HG03457 (cell line): Measurements from ENCODE around the gene DOCK3.

ENCODE experiments used
- ATAC-seq: cut with Tn5 transposase; IDR thresholded peaks from one replicate; pipeline ENCODE4 v1.9.1; 2021; ENCODE audit warnings: moderate number of reproducible peaks; ENCODE audit not compliant: unreplicated experiment

Gene DOCK3

GRCh38 chr3:50674349-50675178 lies at the start of gene DOCK3:
Gene DOCK3, plus strand, starts transcription at chr3:50674927. Its CDS starts 337 bp downstream, at chr3:50675264.
- ATAC-seq = no peak

- ATAC-seq = no peak
Measured at GRCh38 chr3:50625231-50626182, 49.2 kb upstream of the DOCK3 start.

GRCh38 chr3:50626401-50626800 lies 48.3 kb upstream of the DOCK3 start:
- no peak for ATAC-seq

DNA sequence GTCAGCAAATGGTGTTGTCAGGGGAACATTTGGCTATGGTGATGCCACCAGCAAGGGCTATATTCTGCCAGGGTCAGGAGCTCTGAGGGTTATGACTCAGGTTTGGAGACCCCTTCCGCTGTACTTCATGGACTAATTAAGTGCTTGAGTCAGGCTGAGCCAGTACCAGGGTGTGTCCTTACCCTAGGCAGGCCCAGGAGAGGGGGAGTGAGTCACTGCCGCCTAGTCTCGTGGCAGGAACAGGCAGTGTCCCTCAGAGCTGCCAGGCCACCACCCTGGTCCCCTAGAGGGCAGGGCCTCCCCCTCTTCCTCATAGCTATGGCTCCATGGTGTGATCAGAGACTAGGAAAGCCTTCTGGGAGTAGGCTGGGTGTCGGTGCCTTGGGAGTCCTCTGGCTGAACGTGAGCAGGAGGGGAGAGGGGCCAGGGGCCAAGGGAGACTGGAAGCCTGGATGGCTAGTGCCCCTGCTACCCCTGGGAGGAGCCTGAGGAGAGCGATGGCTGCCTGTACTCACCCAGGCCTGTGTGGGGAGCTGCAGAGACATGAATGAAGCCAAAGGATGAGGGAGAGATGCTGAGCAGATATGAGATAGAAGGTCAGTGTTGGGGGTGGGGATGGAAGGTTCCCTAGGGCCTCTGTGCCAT lies 47.2 kb upstream of the DOCK3 start:
- no peak for ATAC-seq

- no peak for ATAC-seq
Measured at GRCh38 chr3:50628601-50629000, 46.1 kb upstream of the DOCK3 start.

DNA sequence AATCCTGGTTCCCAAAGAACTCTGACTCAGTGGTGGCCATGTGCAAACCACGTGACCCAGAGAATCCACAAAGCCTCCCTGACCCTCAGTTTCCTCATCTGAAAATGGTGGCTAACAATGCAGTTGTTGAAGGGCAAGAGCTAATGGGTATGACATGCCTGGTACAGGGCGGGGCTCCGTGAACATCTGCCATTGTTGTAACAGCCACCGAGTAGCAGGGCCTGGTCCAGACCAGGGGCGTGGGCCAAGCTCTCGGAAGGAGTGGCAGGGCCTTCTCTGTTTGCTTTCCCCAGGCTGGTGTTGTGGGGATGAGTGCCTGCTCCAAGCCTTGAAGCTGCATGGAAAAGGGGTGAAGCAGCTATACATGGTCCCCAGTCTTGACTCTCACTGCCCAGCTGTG lies 44.3 kb upstream of the DOCK3 start:
- no peak for ATAC-seq

- no peak for ATAC-seq
Measured at GRCh38 chr3:50630877-50631276, 43.9 kb upstream of the DOCK3 start.

GRCh38 chr3:50632450-50632849 lies 42.3 kb upstream of the DOCK3 start:
- ATAC-seq = no peak

DNA sequence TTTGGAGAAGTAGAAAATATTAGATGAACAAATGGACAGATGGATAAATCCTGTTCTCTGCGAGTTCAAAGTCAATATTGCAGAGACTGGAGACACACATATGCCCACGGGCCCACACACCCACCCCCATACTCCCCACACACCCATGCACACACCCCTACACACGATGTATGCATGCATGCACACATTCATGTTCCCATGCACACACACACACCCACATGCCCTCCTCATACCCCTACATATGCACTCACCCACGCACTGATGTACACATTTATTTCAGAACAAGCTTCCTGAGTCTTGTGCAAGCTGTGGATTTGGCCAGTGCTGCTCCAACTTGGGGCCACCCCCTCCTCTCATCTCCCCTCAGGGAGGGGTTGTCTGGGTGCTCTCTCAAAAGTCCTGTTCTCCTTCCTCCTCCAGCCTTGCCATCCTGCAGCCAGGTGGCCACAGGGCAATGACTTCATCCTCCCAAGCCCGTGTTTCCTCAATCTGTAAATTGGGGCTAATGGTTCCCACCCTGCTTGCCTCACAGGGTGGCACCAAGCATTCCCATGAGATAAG lies 41.4 kb upstream of the DOCK3 start:
- ATAC-seq = no peak

- no peak for ATAC-seq
Measured at GRCh38 chr3:50635066-50635465, 39.7 kb upstream of the DOCK3 start.

- ATAC-seq = no peak
Measured at GRCh38 chr3:50637011-50637410, 37.7 kb upstream of the DOCK3 start.

DNA sequence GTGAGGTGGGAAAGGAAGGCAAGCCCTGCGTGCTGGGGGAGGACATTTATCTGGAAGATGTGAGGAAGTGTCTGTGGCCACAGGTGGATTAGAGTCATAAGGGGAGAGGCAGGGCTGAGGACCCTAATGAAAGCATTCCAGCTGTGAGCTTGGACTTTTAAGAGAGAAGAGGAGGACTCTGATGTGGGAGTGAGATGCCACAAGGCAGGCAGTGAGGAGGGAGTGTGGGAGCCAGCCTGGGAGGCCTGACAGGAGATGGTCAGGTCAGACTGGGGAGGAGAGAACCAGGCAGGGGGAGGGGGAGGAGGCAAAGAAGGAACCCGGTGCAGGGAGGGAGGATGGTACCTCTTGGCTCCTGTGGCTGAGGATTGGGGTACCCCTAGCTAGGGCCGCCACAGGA lies 36.8 kb upstream of the DOCK3 start:
- ATAC-seq = no peak

GRCh38 chr3:50639055-50639494 lies 35.7 kb upstream of the DOCK3 start:
- ATAC-seq = no peak

GRCh38 chr3:50642382-50642781 lies 32.3 kb upstream of the DOCK3 start:
- ATAC-seq = no peak

- no peak for ATAC-seq
Measured at GRCh38 chr3:50644561-50644960, 30.2 kb upstream of the DOCK3 start.

- ATAC-seq = no peak
Measured at GRCh38 chr3:50645378-50645777, 29.3 kb upstream of the DOCK3 start.

GRCh38 chr3:50648313-50648712 lies 26.4 kb upstream of the DOCK3 start:
- no peak for ATAC-seq

DNA sequence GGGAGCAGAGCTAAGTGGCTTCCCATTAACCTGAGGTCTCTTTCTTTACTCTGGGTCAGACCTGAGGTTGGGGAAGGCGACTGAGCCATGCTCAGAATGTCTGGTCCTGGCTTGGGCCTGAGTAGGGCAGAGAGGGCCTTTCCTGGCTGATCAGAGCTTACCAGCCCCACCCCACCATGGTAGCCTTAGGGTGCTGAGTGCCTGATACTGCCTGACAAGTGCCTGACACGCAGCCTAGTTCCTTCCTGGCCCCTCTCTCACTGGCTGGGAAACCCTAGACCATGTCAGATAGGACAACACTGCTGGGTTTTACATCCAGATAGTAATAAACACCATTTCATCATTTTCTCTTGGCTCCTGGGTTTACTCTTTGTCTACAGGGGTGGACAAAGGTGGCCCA lies 25.8 kb upstream of the DOCK3 start:
- no peak for ATAC-seq

DNA sequence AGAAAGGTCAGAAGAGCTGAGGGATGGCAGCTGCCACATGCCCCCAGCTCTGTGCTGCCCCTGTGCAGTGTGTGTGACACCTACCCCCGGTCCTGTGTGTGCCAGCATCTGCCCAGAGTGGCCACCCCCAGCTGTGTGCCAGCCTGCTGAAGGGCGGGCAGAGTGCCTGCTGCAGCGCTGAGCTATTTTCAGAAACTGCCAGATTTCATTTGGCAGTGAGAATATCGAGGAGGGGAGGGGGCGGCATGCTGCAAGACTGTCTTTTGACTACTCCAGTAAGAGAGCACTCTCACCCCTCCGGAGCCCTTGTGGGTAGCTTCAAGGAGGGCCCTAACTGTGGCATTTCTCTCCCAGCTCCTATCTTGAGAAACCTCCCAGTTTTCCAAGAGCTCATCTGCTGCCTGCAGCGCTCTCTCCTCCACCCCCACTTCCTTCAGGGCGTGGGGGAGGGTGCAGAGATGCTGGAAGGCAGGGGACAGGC lies 25.2 kb upstream of the DOCK3 start:
- ATAC-seq = no peak

DNA sequence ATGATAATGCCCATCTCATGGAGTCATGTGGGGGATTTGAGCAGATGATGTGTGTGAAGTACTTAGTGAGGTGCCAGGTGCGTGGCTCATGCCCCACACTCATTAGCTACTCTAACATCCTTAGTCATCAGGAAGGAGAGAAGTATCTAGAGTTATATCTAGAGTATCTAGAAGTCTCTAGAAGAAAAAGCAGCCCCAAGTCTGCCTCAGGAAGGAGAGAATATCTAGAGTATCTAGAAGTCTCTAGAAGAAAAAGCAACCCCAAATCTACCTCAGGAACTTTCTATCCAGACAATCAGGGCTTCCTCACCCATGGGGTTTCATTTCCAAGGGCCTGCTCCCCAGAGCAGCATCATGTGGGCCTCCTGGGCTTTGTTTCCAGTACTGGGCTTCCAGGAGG lies 24.7 kb upstream of the DOCK3 start:
- no peak for ATAC-seq

GRCh38 chr3:50651445-50651844 lies 23.3 kb upstream of the DOCK3 start:
- no peak for ATAC-seq
